GM12874 (cell line): ENCODE measurements around the gene NRCAM.

Experiments
- TF ChIP-seq, protein P1 (sequence below): IDR thresholded peaks from 2 replicates; pipeline ENCODE4 v1.5.1; 2011; ENCODE audit warnings: low read depth, mild to moderate bottlenecking, control low read depth, low read length, moderate library complexity; ENCODE audit not compliant: insufficient read depth

Gene NRCAM

DNA sequence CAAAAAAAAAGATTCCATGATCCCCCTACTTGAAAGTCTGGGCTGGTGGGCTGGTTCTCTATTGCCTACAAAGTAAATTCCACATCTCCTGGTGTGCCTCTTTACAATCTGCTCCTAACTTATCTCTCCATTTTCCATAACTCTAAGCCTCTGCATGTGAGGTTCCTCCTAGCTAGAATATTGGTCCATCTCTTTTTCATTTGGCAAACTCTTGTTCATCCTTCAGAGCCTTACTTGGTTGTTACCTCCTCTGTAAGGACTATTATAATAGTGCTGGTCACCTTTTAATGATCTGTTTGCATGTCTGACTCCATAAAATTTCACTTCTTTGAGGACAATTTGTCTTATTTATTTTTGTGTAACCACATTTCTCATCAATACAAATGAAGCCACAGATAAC, 1.6 kb upstream of the NRCAM start:
- TF ChIP-seq, protein P1, sequence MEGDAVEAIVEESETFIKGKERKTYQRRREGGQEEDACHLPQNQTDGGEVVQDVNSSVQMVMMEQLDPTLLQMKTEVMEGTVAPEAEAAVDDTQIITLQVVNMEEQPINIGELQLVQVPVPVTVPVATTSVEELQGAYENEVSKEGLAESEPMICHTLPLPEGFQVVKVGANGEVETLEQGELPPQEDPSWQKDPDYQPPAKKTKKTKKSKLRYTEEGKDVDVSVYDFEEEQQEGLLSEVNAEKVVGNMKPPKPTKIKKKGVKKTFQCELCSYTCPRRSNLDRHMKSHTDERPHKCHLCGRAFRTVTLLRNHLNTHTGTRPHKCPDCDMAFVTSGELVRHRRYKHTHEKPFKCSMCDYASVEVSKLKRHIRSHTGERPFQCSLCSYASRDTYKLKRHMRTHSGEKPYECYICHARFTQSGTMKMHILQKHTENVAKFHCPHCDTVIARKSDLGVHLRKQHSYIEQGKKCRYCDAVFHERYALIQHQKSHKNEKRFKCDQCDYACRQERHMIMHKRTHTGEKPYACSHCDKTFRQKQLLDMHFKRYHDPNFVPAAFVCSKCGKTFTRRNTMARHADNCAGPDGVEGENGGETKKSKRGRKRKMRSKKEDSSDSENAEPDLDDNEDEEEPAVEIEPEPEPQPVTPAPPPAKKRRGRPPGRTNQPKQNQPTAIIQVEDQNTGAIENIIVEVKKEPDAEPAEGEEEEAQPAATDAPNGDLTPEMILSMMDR: no peak

DNA sequence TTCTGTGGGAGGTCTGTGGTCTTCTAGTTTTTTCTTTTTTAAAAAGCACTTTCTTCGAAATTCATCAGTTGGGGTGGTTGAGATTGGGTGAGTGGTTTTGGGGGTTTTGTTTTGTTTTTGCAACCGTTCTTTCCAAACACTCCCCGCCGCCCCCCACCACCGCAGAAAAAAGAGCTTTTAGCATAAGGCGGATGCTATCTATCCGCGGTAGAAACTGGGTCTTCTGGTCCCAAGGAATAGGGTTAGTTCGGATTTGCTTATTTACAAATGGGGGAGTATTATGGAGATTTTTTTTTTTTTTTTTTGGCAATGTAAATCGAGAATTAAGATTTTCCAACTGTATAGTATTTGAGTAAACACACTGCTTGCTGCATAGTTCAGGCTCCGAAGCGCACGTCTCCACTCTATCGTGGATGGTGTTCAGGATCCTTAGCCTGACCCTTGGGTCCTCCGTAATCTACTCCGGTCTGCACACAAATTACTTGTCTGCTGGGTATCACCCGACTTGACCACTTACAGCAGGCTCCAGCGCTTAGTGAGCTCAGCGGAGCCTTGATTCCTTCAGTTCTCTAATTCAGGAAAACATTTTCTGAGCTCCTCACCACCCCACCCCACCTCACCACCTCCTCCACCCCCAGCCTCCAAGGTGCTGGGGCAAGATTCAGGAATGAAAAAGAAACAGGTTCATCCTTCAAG, 757 bp upstream of the NRCAM start:
- TF ChIP-seq, protein P1: no peak

DNA sequence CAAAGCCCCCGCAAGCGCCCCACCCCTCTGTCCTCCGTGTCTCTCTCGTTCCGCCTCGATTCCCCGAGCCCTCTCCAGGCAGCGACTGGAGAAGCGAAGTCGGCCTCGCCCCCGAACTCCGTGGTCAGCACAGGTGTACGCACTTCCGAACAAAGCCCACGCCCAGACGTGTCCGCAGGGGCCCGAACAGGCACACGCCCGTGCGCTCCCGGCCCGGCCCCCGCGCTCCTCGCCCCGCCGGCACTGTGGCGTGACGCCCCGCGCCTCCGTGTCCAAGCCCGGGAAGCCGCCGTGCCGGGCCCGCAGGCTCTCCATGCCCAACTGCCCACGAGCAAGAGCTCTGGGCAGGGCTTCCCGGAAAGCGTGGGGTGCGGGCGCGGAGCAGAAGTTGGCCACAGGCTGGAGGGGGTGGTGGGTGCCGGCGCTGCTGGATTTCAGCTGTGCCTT, 662 bp downstream of the NRCAM start:
- TF ChIP-seq, protein P1: no peak

DNA sequence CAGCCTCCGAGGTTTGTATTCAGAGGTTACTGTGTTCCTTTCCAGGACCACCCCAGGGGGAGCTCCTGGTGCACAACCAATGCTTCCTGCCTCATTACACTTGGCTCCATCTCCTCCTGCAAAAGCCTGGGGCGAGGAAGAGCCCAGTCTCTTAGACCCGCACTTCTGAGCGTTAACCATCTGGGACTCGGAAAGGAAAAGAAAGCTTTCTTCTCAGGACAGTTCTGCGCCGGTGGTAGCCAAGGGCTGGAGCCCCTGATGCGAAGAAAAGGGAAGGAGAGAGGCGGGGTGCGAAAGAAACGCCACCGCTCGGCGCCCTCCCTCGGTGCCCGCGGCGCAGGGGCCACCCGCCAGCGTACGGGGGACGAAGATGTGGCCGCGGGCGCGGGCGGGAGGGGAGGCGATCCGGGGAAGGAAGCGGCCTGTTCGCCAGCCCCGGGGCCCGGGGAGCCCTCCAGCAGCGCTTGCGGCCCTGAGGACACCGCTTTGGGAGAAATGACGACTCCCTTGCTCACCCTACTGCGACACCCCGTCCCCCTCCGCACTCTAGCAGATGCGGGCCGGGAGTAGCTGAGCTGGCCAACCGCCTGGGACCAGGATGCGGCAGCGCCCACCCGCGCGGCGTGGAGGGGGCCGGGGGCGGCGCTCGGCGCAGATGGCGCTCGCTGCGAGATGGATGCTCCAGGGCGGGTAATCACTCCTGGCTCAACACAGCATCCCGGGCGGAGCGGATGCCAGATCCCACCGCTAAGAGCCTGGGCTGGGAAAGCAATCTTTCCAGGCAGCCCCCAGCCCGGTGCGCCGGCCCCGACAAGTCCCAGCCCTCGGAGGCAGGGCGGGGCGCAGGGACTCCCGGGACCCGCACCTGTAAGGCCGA, 1.3 kb downstream of the NRCAM start:
- TF ChIP-seq, protein P1: no peak

DNA sequence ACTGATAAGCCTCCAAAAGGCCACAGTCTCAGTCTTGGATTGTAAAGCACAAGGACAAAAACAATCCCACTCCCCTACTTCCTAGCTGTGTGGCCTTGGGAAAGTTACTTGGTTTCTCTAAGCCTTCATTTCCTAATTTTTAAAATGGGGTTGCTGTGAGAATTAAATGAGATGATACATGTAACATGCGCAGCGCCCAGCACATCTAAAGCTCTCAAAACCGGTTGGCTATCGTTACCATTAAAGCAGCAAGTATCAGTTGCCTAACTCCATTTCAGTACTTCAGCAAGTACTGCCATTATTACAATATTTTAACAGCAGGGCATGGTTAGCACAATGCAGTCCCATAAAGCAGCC, 1.9 kb downstream of the NRCAM start:
- TF ChIP-seq, protein P1: no peak

DNA sequence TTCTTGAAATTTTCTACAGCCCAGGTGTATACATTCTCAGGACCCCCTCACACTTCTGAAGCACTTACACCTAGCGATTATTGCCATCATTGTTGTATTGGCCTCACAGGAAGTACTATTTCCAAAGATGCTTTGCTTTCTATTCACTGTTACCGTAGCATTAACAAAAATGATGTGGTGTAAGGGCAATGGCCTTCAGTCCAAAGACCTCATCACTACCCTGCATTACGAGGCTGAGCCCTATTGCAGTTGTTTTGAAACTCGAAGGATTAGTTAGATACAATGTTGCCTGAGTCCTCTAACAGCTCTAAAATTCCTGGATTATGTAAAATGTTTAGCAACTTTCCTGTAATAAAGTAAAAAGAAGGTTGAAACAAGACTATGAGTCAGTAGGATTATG, 2.9 kb downstream of the NRCAM start:
- TF ChIP-seq, protein P1: no peak

DNA sequence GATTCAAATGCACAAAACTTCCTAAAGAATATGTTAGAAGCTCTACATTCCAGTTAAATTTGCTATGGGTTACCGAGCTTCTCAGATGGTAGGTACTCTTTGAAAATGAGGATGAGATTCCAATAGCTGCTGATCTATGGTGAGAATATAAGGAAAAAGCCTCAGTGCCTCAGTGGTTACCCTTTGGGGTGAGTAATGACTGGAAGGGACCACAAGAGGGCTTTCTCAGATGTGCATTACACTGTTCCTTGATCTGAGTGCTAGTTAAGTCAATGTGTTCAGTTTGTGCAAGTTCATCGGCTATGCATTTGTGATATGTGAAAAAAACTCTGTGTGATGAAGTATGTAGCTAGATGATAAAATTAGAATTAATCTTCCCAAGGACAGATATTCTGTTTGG, 3.5 kb downstream of the NRCAM start:
- TF ChIP-seq, protein P1: peak; percentile 59
